IMR-90 (cell line): Measurements from ENCODE around the gene BCAS3. TPM values are rescaled to one million over a fixed set of nuclear protein-coding genes. Genes with fewer than 3 reads are reported as not detected.

Source experiments
- ATAC-seq: fragments of 200-7000 bp; cut with Tn5 transposase; 2 replicates; pipeline ENCODE4 v1.9.1; 2020; ENCODE audit warnings: low read depth, mild to moderate bottlenecking, moderate library complexity
- BruUV-seq: library from RNA; stranded (reverse); fragments of 400-500 nt; replicated peaks from 2 replicates; lab custom pipeline; 2021; lab: Mats Ljungman, UMichigan
- CTCF ChIA-PET: fragments of 300-600 bp; formaldehyde crosslinking; extraction: SDS; loops from one replicate; lab custom pipeline; 2021; ENCODE audit warnings: antibody characterized with exemption; lab: Yijun Ruan, JAX
- POLR2A ChIA-PET: fragments of 300-600 bp; sonication (Branson Sonifier 250); formaldehyde crosslinking; loops from one replicate; lab custom pipeline; 2022; ENCODE audit warnings: antibody characterized with exemption; ENCODE audit not compliant: unreplicated experiment; lab: Charles Lee
- DNase-seq: peaks from one replicate; pipeline ENCODE4 v3.0.0; 2013
- H2AFZ ChIP-seq: replicated peaks from 2 replicates; pipeline ENCODE3; 2013; ENCODE audit warnings: low read length, mild to moderate bottlenecking; ENCODE audit not compliant: poor library complexity
- H2AK5ac ChIP-seq: 2 replicates; pipeline ENCODE4 v1.6.1; 2013; ENCODE audit warnings: low read depth, low read length, inconsistent platforms
- H2AK9ac ChIP-seq: replicated peaks from 2 replicates; pipeline ENCODE3; 2013; ENCODE audit warnings: mild to moderate bottlenecking, low read depth, low read length, moderate library complexity; ENCODE audit not compliant: poor library complexity
- H2BK120ac ChIP-seq: 2 replicates; pipeline ENCODE4 v1.6.1; 2013; ENCODE audit warnings: low read depth, low read length, inconsistent platforms
- H2BK15ac ChIP-seq: 3 replicates; pipeline ENCODE4 v1.6.1; 2013; ENCODE audit warnings: low read depth, low read length, inconsistent platforms
- H2BK20ac ChIP-seq: 2 replicates; pipeline ENCODE4 v1.6.1; 2013; ENCODE audit warnings: low read depth, mild to moderate bottlenecking, inconsistent platforms, low read length, moderate library complexity
- H2BK5ac ChIP-seq: 2 replicates; pipeline ENCODE4 v1.6.1; 2013; ENCODE audit warnings: mild to moderate bottlenecking, low read depth, low read length, inconsistent platforms; ENCODE audit not compliant: poor library complexity, severe bottlenecking
- H3K14ac ChIP-seq: replicated peaks from 2 replicates; pipeline ENCODE4 v1.6.1; 2013; ENCODE audit warnings: low read depth, low read length, inconsistent platforms
- H3K18ac ChIP-seq: 2 replicates; pipeline ENCODE4 v1.6.1; 2013; ENCODE audit warnings: low read depth, low read length, control low read depth
- H3K23ac ChIP-seq: 2 replicates; pipeline ENCODE4 v1.6.1; 2013; ENCODE audit warnings: low read depth, low read length, inconsistent platforms
- H3K27ac ChIP-seq: 2 replicates; pipeline ENCODE4 v1.5.1; 2013; ENCODE audit warnings: mild to moderate bottlenecking, control low read depth, low read length; ENCODE audit not compliant: insufficient read depth
- H3K27me3 ChIP-seq: 2 replicates; pipeline ENCODE4 v1.6.1; 2013; ENCODE audit warnings: low read length; ENCODE audit not compliant: control insufficient read depth, insufficient read depth
- H3K36me3 ChIP-seq: 2 replicates; pipeline ENCODE4 v1.6.1; 2013; ENCODE audit warnings: low read length, mixed read lengths; ENCODE audit not compliant: control insufficient read depth, insufficient read depth
- H3K4ac ChIP-seq: 2 replicates; pipeline ENCODE4 v1.6.1; 2013; ENCODE audit warnings: low read depth, low read length, inconsistent platforms
- H3K4me1 ChIP-seq: 2 replicates; pipeline ENCODE4 v1.6.1; 2013; ENCODE audit warnings: low read length, mixed read lengths; ENCODE audit not compliant: control insufficient read depth, insufficient read depth
- H3K4me2 ChIP-seq: 2 replicates; pipeline ENCODE4 v1.6.1; 2013; ENCODE audit warnings: low read depth, mild to moderate bottlenecking, control low read depth, low read length, moderate library complexity
- H3K4me3 ChIP-seq: 2 replicates; pipeline ENCODE4 v1.5.1; 2013; ENCODE audit warnings: low read depth, mild to moderate bottlenecking, control low read depth, low read length, moderate library complexity; ENCODE audit not compliant: insufficient read depth
- H3K56ac ChIP-seq: 2 replicates; pipeline ENCODE4 v1.6.1; 2013; ENCODE audit warnings: low read length, inconsistent platforms; ENCODE audit not compliant: insufficient read depth; ENCODE audit errors: extremely low read depth
- H3K79me1 ChIP-seq, 2 experiments: 2 replicates each; pipeline ENCODE4 v1.6.1; 2013; ENCODE audit warnings: low read length in 2 of 2, inconsistent platforms in 1 of 2, low read depth in 1 of 2
- H3K9ac ChIP-seq: 2 replicates; pipeline ENCODE4 v1.6.1; 2013; ENCODE audit warnings: low read depth, low read length, control low read depth
- H3K9me1 ChIP-seq: 2 replicates; pipeline ENCODE4 v1.6.1; 2013; ENCODE audit warnings: low read length, inconsistent platforms; ENCODE audit not compliant: insufficient read depth
- H3K9me3 ChIP-seq: 2 replicates; pipeline ENCODE4 v1.6.1; 2013; ENCODE audit warnings: low read length; ENCODE audit not compliant: control insufficient read depth, insufficient read depth
- H4K20me1 ChIP-seq: 2 replicates; pipeline ENCODE4 v1.6.1; 2013; ENCODE audit warnings: low read length, inconsistent platforms; ENCODE audit not compliant: insufficient read depth
- H4K5ac ChIP-seq: 2 replicates; pipeline ENCODE4 v1.6.1; 2013; ENCODE audit warnings: mild to moderate bottlenecking, low read depth, low read length, control low read depth
- H4K8ac ChIP-seq, 2 experiments: 2 replicates each; pipeline ENCODE4 v1.6.1; 2013; ENCODE audit warnings: low read depth in 2 of 2, low read length in 2 of 2, control low read depth in 1 of 2, inconsistent platforms in 1 of 2
- H4K91ac ChIP-seq: 2 replicates; pipeline ENCODE4 v1.6.1; 2013; ENCODE audit warnings: low read depth, low read length, inconsistent platforms; ENCODE audit not compliant: insufficient read depth
- BHLHE40 ChIP-seq: fragments of 150-350 bp; IDR thresholded peaks from 2 replicates; pipeline ENCODE4 v1.6.1; 2016; ENCODE audit warnings: mild to moderate bottlenecking, low read depth, low read length
- CEBPB ChIP-seq: IDR thresholded peaks from 2 replicates; pipeline ENCODE4 v1.6.1; 2012; ENCODE audit warnings: low read depth, low read length, improper control_type of control experiment
- CHD1 ChIP-seq: IDR thresholded peaks from 2 replicates; pipeline ENCODE4 v1.6.1; 2012; ENCODE audit warnings: low read depth, low read length, improper control_type of control experiment
- FOS ChIP-seq: fragments of 150-350 bp; IDR thresholded peaks from 2 replicates; pipeline ENCODE4 v1.6.1; 2016; ENCODE audit warnings: low read depth, low read length
- MAFK ChIP-seq: IDR thresholded peaks from 2 replicates; pipeline ENCODE4 v1.6.1; 2012; ENCODE audit warnings: low read depth, low read length, improper control_type of control experiment
- MAZ ChIP-seq: IDR thresholded peaks from 2 replicates; pipeline ENCODE4 v1.6.1; 2012; ENCODE audit warnings: low read depth, mild to moderate bottlenecking, low read length, improper control_type of control experiment, moderate library complexity, borderline replicate concordance
- MXI1 ChIP-seq: IDR thresholded peaks from 2 replicates; pipeline ENCODE4 v1.6.1; 2012; ENCODE audit warnings: low read depth, mild to moderate bottlenecking, low read length, moderate library complexity, borderline replicate concordance
- NFE2L2 ChIP-seq: fragments of 150-350 bp; IDR thresholded peaks from 2 replicates; pipeline ENCODE4 v1.6.1; 2016; ENCODE audit warnings: low read depth, mild to moderate bottlenecking, low read length
- POLR2A ChIP-seq: IDR thresholded peaks from 2 replicates; pipeline ENCODE4 v1.6.1; 2012; ENCODE audit warnings: mild to moderate bottlenecking, low read depth, low read length
- RAD21 ChIP-seq: IDR thresholded peaks from 2 replicates; pipeline ENCODE4 v1.6.1; 2012; ENCODE audit warnings: low read length, improper control_type of control experiment
- RCOR1 ChIP-seq: IDR thresholded peaks from 2 replicates; pipeline ENCODE4 v1.6.1; 2012; ENCODE audit warnings: mild to moderate bottlenecking, low read length, improper control_type of control experiment; ENCODE audit not compliant: insufficient replicate concordance
- WGBS, 2 experiments: methylation state at CpG; one replicate each; pipeline versions ENCODE4 v1.1.5 to v1.1.7; 2013; ENCODE audit warnings: missing lambda C conversion rate in 2 of 2; ENCODE audit not compliant: insufficient read length in 1 of 2; ENCODE audit errors: extremely low coverage in 2 of 2; 5-methylcytosine and 5-hydroxymethylcytosine counted together
- dilution Hi-C: fragments of 300-500 bp; cut with HindIII; formaldehyde crosslinking; loops from one replicate; pipeline ENCODE4 v1.14.3; 2018; ENCODE audit warnings: low sequenced_read_pairs; ENCODE audit not compliant: unreplicated experiment
- in situ Hi-C: fragments of 300-500 bp; cut with MboI; formaldehyde crosslinking; loops from 3 replicates; pipeline ENCODE4 v1.14.3; 2019; ENCODE audit warnings: low sequenced_read_pairs, inconsistent platforms, mixed read lengths
- intact Hi-C: fragments of 100-400 bp; cut with micrococcal nuclease; formaldehyde crosslinking; loops from 2 replicates; pipeline ENCODE4 v1.10.0; 2022
- polyA plus RNA-seq, 3 experiments: library from polyadenylated mRNA; depleted of rRNA; stranded (reverse); fragments of >200 nt; gene quantifications; 2 replicates each; pipeline ENCODE4 v1.2.3, GENCODE V29; 2012; ENCODE audit warnings: low replicate concordance in 1 of 3
- total RNA-seq: library from RNA; depleted of rRNA; stranded (reverse); fragments of >200 nt; gene quantifications from 2 replicates; pipeline ENCODE4 v1.2.3, GENCODE V29; 2012
- TF ChIP-seq, protein P1 (sequence below): fragments of 150-350 bp; IDR thresholded peaks from 2 replicates; pipeline ENCODE4 v1.6.1; 2017; ENCODE audit warnings: mild to moderate bottlenecking, antibody characterized with exemption, low read length, low read depth
- TF ChIP-seq, protein P2 (sequence below): conservative IDR thresholded peaks from 2 replicates; pipeline ENCODE4 v1.5.1; 2012; ENCODE audit warnings: mild to moderate bottlenecking, low read depth, low read length, improper control_type of control experiment
- TF ChIP-seq, protein P3 (sequence below): fragments of 150-350 bp; IDR thresholded peaks from 2 replicates; pipeline ENCODE4 v1.6.1; 2016; ENCODE audit warnings: low read depth, mild to moderate bottlenecking, low read length, moderate library complexity, borderline replicate concordance

The BCAS3 gene
- total and polyA plus RNA-seq, 2 of the 4 experiments (the other 2 are of a cell fraction), result 6.3 to 27.1 TPM

DNA sequence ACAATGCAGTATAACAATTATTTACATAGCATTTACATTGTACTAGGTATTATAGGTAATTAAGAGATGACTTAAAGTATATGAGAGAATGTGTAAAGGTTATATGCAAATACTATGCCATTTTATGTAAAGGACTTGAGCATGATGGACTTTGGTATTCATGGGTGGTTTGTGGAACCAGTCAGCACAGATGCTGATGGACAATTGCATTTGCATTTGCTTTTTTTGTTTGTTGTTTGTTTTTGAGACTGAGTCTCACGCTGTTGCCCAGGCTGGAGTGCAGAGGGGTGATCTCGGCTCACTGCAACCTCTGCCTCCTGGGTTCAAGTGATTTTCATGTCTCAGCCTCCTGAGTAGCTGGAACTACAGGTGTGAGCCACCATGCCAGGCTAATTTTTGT, 36.0 kb downstream of the BCAS3 start:
- no peak overlapping the region for H2AK5ac ChIP-seq
- 0 out of 2 replicates have a peak, but pooled peaks cover 2% of the 10 kb centered on the region for H3K4me1 ChIP-seq
- CTCF ChIA-PET, result no interaction called here
- TF ChIP-seq CHD1, result no peak
- no peak for TF ChIP-seq BHLHE40
- no peak for TF ChIP-seq RAD21
- no peak for TF ChIP-seq CEBPB
- TF ChIP-seq RCOR1, result no peak
- TF ChIP-seq MAFK, result no peak
- TF ChIP-seq, protein P1, sequence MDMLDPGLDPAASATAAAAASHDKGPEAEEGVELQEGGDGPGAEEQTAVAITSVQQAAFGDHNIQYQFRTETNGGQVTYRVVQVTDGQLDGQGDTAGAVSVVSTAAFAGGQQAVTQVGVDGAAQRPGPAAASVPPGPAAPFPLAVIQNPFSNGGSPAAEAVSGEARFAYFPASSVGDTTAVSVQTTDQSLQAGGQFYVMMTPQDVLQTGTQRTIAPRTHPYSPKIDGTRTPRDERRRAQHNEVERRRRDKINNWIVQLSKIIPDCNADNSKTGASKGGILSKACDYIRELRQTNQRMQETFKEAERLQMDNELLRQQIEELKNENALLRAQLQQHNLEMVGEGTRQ, result no peak
- TF ChIP-seq POLR2A, result no peak
- no peak for TF ChIP-seq FOS
- TF ChIP-seq, protein P2, sequence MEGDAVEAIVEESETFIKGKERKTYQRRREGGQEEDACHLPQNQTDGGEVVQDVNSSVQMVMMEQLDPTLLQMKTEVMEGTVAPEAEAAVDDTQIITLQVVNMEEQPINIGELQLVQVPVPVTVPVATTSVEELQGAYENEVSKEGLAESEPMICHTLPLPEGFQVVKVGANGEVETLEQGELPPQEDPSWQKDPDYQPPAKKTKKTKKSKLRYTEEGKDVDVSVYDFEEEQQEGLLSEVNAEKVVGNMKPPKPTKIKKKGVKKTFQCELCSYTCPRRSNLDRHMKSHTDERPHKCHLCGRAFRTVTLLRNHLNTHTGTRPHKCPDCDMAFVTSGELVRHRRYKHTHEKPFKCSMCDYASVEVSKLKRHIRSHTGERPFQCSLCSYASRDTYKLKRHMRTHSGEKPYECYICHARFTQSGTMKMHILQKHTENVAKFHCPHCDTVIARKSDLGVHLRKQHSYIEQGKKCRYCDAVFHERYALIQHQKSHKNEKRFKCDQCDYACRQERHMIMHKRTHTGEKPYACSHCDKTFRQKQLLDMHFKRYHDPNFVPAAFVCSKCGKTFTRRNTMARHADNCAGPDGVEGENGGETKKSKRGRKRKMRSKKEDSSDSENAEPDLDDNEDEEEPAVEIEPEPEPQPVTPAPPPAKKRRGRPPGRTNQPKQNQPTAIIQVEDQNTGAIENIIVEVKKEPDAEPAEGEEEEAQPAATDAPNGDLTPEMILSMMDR, result no peak
- no peak for TF ChIP-seq MXI1
- no peak for TF ChIP-seq NFE2L2
- TF ChIP-seq, protein P3, sequence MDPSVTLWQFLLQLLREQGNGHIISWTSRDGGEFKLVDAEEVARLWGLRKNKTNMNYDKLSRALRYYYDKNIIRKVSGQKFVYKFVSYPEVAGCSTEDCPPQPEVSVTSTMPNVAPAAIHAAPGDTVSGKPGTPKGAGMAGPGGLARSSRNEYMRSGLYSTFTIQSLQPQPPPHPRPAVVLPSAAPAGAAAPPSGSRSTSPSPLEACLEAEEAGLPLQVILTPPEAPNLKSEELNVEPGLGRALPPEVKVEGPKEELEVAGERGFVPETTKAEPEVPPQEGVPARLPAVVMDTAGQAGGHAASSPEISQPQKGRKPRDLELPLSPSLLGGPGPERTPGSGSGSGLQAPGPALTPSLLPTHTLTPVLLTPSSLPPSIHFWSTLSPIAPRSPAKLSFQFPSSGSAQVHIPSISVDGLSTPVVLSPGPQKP, result no peak
- no peak for TF ChIP-seq MAZ
- H3K4me2 ChIP-seq, result no peak overlapping the region
- H4K8ac ChIP-seq, result no peak overlapping the region
- no peak overlapping the region for H2BK15ac ChIP-seq
- no peak overlapping the region for H2BK20ac ChIP-seq
- no peak overlapping the region for H3K27ac ChIP-seq
- in situ Hi-C loops, result no loop called here
- no peak overlapping the region for H4K5ac ChIP-seq
- intact Hi-C loops, result no loop called here
- H3K4me3 ChIP-seq, result no peak overlapping the region
- no peak overlapping the region for H3K18ac ChIP-seq
- BruUV-seq, result no TSS peak
- H3K79me1 ChIP-seq, result peaks cover 0 to 2% of the 10 kb centered on the region in 2 experiments; a peak in 1 of 4 replicates
- no peak overlapping the region for H2AK9ac ChIP-seq
- dilution Hi-C loops, result no loop called here
- no peak for DNase-seq
- H3K56ac ChIP-seq, result no peak overlapping the region
- no peaks in the 10 kb centered on the region for H3K9me1 ChIP-seq
- ATAC-seq, result no peak
- no peak overlapping the region for H2BK5ac ChIP-seq
- no peak overlapping the region for H2AFZ ChIP-seq
- no peaks in the 10 kb centered on the region for H3K27me3 ChIP-seq
- no peak overlapping the region for H2BK120ac ChIP-seq
- H3K36me3 ChIP-seq, result peaks cover 2% of the 10 kb centered on the region; the same call in 1 of the 2 replicates
- H4K91ac ChIP-seq, result no peak overlapping the region
- WGBS, 2 experiments, result no CpG with 5 or more reads among the region's 2 CpGs
- H3K23ac ChIP-seq, result no peak overlapping the region
- H3K9me3 ChIP-seq, result no peaks in the 10 kb centered on the region
- no peak overlapping the region for H3K4ac ChIP-seq
- no peak overlapping the region for H3K9ac ChIP-seq
- H3K14ac ChIP-seq, result no peak overlapping the region
- no peaks in the 10 kb centered on the region for H4K20me1 ChIP-seq
- POLR2A ChIA-PET, result no interaction called here
